Liver (tissue), 3 donors: ENCODE data around the gene RSRC1.

Experiments used
- ATF3 ChIP-seq: IDR thresholded peaks from 2 replicates; pipeline ENCODE4 v1.6.1; 2016; ENCODE audit warnings: antibody characterized with exemption
- CTCF ChIP-seq: fragments of 150-350 bp; IDR thresholded peaks from 2 replicates; pipeline ENCODE4 v1.5.1; 2017; ENCODE audit warnings: improper control_type of control experiment, low read depth, low read length; ENCODE audit not compliant: missing input control
- EGR1 ChIP-seq, 2 donors: IDR thresholded peaks; 2 replicates each; pipeline ENCODE4 v1.6.1; 2016 to 2018; ENCODE audit warnings: antibody characterized with exemption in 2 of 2, low read depth in 2 of 2
- GABPA ChIP-seq, 2 donors: IDR thresholded peaks in 1 of 2; conservative IDR thresholded peaks in 1 of 2; 2 replicates each; pipeline ENCODE4 v1.6.1; 2016; ENCODE audit warnings: antibody characterized with exemption in 2 of 2, mild to moderate bottlenecking in 1 of 2, moderate library complexity in 1 of 2
- JUND ChIP-seq, 2 donors: IDR thresholded peaks; 2 replicates each; pipeline ENCODE4 v1.6.1; 2016; ENCODE audit warnings: antibody characterized with exemption in 2 of 2
- MAX ChIP-seq: IDR thresholded peaks from 2 replicates; pipeline ENCODE4 v1.6.1; 2016; ENCODE audit warnings: antibody characterized with exemption
- RAD21 ChIP-seq, 2 donors: IDR thresholded peaks; 2 replicates each; pipeline ENCODE4 v1.6.1; 2016; ENCODE audit warnings: antibody characterized with exemption in 2 of 2, mild to moderate bottlenecking in 2 of 2
- REST ChIP-seq: IDR thresholded peaks from 2 replicates; pipeline ENCODE4 v1.6.1; 2016; ENCODE audit warnings: antibody characterized with exemption, mild to moderate bottlenecking
- RXRA ChIP-seq, 2 donors: IDR thresholded peaks; 2 replicates each; pipeline ENCODE4 v1.6.1; 2017 to 2018; ENCODE audit warnings: antibody characterized with exemption in 2 of 2, mild to moderate bottlenecking in 1 of 2
- SP1 ChIP-seq: IDR thresholded peaks from 2 replicates; pipeline ENCODE4 v1.6.1; 2018; ENCODE audit warnings: antibody characterized with exemption, mild to moderate bottlenecking
- TAF1 ChIP-seq: conservative IDR thresholded peaks from 2 replicates; pipeline ENCODE4 v1.6.1; 2016; ENCODE audit warnings: antibody characterized with exemption, mild to moderate bottlenecking
- YY1 ChIP-seq: IDR thresholded peaks from 2 replicates; pipeline ENCODE4 v1.6.1; 2016; ENCODE audit warnings: antibody characterized with exemption, mild to moderate bottlenecking
- ZBTB33 ChIP-seq: IDR thresholded peaks from 2 replicates; pipeline ENCODE4 v1.6.1; 2016; ENCODE audit warnings: antibody characterized with exemption
- donor health status: healthy.
- donor health status: healthy.

- TF ChIP-seq SP1 (no peak), GABPA (IDR thresholded peaks at IDR 0.05 in 1 of 2, conservative IDR thresholded peaks at IDR 0.05 in 1 of 2) (no peak), CTCF (no peak), RAD21 (IDR thresholded peaks at IDR 0.05) (no peak), TAF1 (no peak), REST (no peak), MAX (no peak), YY1 (no peak), ZBTB33 (no peak), JUND (IDR thresholded peaks at IDR 0.05) (no peak), ATF3 (no peak), EGR1 (IDR thresholded peaks at IDR 0.05; ENCODE audit: low read depth in 2 of 2) (no peak), RXRA (IDR thresholded peaks at IDR 0.05) (no peak)
These were observed 396.6 kb downstream of the RSRC1 start for GRCh38 chr3:158506456-158506855.
